Colonic mucosa (tissue), 4 donors: Measurements from ENCODE around the gene SOHLH2. TPM values are rescaled to one million over a fixed set of nuclear protein-coding genes. Genes with fewer than 3 reads are reported as not detected.

ENCODE experiments used
- DNase-seq: peaks from one replicate; pipeline ENCODE4 v3.0.0-alpha.2; 2020
- H3K27ac ChIP-seq: fragments of 200-600 bp; one replicate; pipeline ENCODE4 v1.8.0; 2021
- H3K27me3 ChIP-seq: fragments of 200-600 bp; one replicate; pipeline ENCODE4 v1.8.0; 2021
- H3K36me3 ChIP-seq: fragments of 200-600 bp; one replicate; pipeline ENCODE4 v1.8.0; 2021
- H3K4me1 ChIP-seq: fragments of 200-600 bp; one replicate; pipeline ENCODE4 v1.8.0; 2021; ENCODE audit warnings: mild to moderate bottlenecking
- H3K4me3 ChIP-seq: fragments of 200-600 bp; one replicate; pipeline ENCODE4 v1.8.0; 2021
- H3K9ac ChIP-seq, 2 donors: one replicate each; pipeline ENCODE4 v1.7.0; 2013; ENCODE audit warnings: control low read depth in 2 of 2, low read depth in 2 of 2, low read length in 2 of 2
- H3K9me3 ChIP-seq: fragments of 200-600 bp; one replicate; pipeline ENCODE4 v1.8.0; 2021
- intact Hi-C: fragments of 100-400 bp; cut with DNase I; formaldehyde crosslinking; loops from one replicate; pipeline ENCODE4 v1.14.1; 2022
- total RNA-seq, 2 donors: library from RNA; stranded (reverse); fragmentation: NEBNext Ultra II Directional in 1 of 2; extraction: Animal tissue kit (Norgen Biotek cat#: 25700) in 1 of 2; gene quantifications; one replicate each; pipeline ENCODE4 v1.2.1, GENCODE V29; 2021
- TF ChIP-seq, protein P1 (sequence below): fragments of 200-600 bp; IDR thresholded peaks from one replicate; pipeline ENCODE4 v1.8.0; 2022; ENCODE audit warnings: antibody characterized with exemption, mild to moderate bottlenecking
- donor health status: healthy.
- donor health status: DM: no; HTN: no; CAD: no.
- donor health status: DM: no; HTN: no; CAD: no.

The SOHLH2 gene
- total RNA-seq, 2 donors from 2014 or later = 0.32 TPM; not detected in 1

GRCh38 chr13:36146511-36147269 lies 67.7 kb downstream of the SOHLH2 start:
- Histone ChIP-seq H3K4me1 (no peaks in the 10 kb centered on the region), H3K27me3 (no peaks in the 10 kb centered on the region), H3K9me3 (no peaks in the 10 kb centered on the region), H3K4me3 (no peak overlapping the region), H3K27ac (no peak overlapping the region), H3K9ac (no peak overlapping the region), H3K36me3 (no peaks in the 10 kb centered on the region)
- intact Hi-C loops = no loop called here
- TF ChIP-seq, protein P1, sequence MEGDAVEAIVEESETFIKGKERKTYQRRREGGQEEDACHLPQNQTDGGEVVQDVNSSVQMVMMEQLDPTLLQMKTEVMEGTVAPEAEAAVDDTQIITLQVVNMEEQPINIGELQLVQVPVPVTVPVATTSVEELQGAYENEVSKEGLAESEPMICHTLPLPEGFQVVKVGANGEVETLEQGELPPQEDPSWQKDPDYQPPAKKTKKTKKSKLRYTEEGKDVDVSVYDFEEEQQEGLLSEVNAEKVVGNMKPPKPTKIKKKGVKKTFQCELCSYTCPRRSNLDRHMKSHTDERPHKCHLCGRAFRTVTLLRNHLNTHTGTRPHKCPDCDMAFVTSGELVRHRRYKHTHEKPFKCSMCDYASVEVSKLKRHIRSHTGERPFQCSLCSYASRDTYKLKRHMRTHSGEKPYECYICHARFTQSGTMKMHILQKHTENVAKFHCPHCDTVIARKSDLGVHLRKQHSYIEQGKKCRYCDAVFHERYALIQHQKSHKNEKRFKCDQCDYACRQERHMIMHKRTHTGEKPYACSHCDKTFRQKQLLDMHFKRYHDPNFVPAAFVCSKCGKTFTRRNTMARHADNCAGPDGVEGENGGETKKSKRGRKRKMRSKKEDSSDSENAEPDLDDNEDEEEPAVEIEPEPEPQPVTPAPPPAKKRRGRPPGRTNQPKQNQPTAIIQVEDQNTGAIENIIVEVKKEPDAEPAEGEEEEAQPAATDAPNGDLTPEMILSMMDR = no peak
- DNase-seq = no peak

GRCh38 chr13:36143738-36144137 lies 70.6 kb downstream of the SOHLH2 start:
- Histone ChIP-seq H3K27me3 (no peaks in the 10 kb centered on the region), H3K27ac (no peak overlapping the region), H3K9me3 (no peaks in the 10 kb centered on the region), H3K4me1 (no peaks in the 10 kb centered on the region), H3K36me3 (no peaks in the 10 kb centered on the region), H3K4me3 (no peak overlapping the region), H3K9ac (no peak overlapping the region)
- TF ChIP-seq, protein P1 = no peak
- intact Hi-C loops = no loop called here
- no peak for DNase-seq

GRCh38 chr13:36142735-36143134 lies 71.6 kb downstream of the SOHLH2 start:
- intact Hi-C loops = no loop called here
- no peaks in the 10 kb centered on the region for H3K9me3 ChIP-seq
- no peak overlapping the region for H3K4me3 ChIP-seq
- H3K27me3 ChIP-seq = no peaks in the 10 kb centered on the region
- no peak overlapping the region for H3K27ac ChIP-seq
- H3K36me3 ChIP-seq = no peaks in the 10 kb centered on the region
- DNase-seq = no peak
- H3K4me1 ChIP-seq = no peaks in the 10 kb centered on the region
- H3K9ac ChIP-seq = no peak overlapping the region
- TF ChIP-seq, protein P1 = no peak

DNA sequence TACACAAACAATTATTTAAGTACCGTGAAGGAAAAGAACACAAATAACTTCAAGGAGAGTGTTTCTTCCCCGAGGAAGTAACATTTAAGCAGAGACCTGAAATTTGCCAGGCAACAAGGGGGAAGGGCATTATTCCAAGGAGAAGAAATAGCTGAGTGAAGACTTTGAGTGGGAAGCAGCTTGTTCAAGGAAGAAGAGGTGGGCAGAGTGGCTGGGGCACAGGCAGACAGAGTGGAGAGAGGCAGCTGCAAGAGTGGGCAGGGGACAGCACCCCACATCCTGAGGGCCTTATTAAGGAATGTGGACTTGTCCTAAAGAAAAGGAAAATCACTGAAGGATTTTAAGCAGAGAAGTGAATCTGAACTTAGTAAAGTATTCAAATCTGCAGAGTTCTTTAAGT lies 78.5 kb downstream of the SOHLH2 start:
- TF ChIP-seq, protein P1 = no peak

GRCh38 chr13:36134632-36135031 lies 79.7 kb downstream of the SOHLH2 start:
- no peak overlapping the region for H3K27ac ChIP-seq
- peaks cover 8% of the 10 kb centered on the region for H3K27me3 ChIP-seq
- no peak overlapping the region for H3K9ac ChIP-seq
- intact Hi-C loops = no loop called here
- no peak overlapping the region for H3K4me3 ChIP-seq
- H3K4me1 ChIP-seq = no peaks in the 10 kb centered on the region
- DNase-seq = no peak
- no peaks in the 10 kb centered on the region for H3K36me3 ChIP-seq
- TF ChIP-seq, protein P1 = no peak
- no peaks in the 10 kb centered on the region for H3K9me3 ChIP-seq

More for the DNA sequence above, 78.5 kb downstream of the SOHLH2 start:
- no peak overlapping the region for H3K9ac ChIP-seq
- H3K36me3 ChIP-seq = no peaks in the 10 kb centered on the region
- no peaks in the 10 kb centered on the region for H3K9me3 ChIP-seq
- H3K4me1 ChIP-seq = no peaks in the 10 kb centered on the region
- peaks cover 8% of the 10 kb centered on the region for H3K27me3 ChIP-seq
- no peak for DNase-seq
- H3K27ac ChIP-seq = no peak overlapping the region
- intact Hi-C loops = no loop called here
- H3K4me3 ChIP-seq = no peak overlapping the region
